Measurements from ENCODE around the gene RTP3. TPM values are rescaled to one million over a fixed set of nuclear protein-coding genes. Genes with fewer than 3 reads are reported as not detected.
"Not testable (repeated sequence)": the region's sequence is repeated elsewhere in the genome, so short reads cannot be mapped to it uniquely, and the experiment has no call there.

Gene RTP3
- total RNA-seq, 1 donor from 2014 or later, result not detected

DNA sequence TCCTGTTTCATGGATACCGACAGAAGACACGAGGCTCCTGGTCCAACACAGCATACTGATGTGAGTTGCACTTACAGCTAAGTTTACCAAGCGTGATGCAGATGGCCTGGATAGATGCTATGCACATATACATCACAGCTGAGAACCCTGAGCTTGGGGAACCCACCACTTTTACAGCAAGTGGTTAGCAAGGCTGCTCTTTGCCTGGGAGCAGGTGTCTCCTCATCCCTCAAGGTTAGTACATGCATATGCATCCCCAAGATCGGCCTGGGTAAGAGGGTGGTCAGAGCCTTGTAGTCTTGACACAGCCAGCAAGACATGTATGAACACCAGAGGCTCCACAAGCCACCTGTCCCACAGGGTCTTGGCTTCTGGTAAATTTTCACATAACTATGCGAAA, 40.0 kb downstream of the RTP3 start:
- peaks cover 4% of the 10 kb centered on the region for H3K4me1 Mint-ChIP-seq (ENCODE audit: low read depth)
- no peak overlapping the region for H3K4me3 Mint-ChIP-seq (ENCODE audit: low read depth)
- H3K27me3 Mint-ChIP-seq, result peaks cover under 1% of the 10 kb centered on the region
- TF ChIP-seq, protein P1, sequence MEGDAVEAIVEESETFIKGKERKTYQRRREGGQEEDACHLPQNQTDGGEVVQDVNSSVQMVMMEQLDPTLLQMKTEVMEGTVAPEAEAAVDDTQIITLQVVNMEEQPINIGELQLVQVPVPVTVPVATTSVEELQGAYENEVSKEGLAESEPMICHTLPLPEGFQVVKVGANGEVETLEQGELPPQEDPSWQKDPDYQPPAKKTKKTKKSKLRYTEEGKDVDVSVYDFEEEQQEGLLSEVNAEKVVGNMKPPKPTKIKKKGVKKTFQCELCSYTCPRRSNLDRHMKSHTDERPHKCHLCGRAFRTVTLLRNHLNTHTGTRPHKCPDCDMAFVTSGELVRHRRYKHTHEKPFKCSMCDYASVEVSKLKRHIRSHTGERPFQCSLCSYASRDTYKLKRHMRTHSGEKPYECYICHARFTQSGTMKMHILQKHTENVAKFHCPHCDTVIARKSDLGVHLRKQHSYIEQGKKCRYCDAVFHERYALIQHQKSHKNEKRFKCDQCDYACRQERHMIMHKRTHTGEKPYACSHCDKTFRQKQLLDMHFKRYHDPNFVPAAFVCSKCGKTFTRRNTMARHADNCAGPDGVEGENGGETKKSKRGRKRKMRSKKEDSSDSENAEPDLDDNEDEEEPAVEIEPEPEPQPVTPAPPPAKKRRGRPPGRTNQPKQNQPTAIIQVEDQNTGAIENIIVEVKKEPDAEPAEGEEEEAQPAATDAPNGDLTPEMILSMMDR (IDR thresholded peaks at IDR 0.05; ENCODE audit: unreplicated experiment), result no peak
- peaks cover 3% of the 10 kb centered on the region for H3K9me3 Mint-ChIP-seq (ENCODE audit: low read depth)
- H3K27ac Mint-ChIP-seq, result no peak overlapping the region
- H3K36me3 Mint-ChIP-seq (ENCODE audit: insufficient read depth), result no peaks in the 10 kb centered on the region
- DNase-seq (ENCODE audit: low spot score, unreplicated experiment), result no peak

DNA sequence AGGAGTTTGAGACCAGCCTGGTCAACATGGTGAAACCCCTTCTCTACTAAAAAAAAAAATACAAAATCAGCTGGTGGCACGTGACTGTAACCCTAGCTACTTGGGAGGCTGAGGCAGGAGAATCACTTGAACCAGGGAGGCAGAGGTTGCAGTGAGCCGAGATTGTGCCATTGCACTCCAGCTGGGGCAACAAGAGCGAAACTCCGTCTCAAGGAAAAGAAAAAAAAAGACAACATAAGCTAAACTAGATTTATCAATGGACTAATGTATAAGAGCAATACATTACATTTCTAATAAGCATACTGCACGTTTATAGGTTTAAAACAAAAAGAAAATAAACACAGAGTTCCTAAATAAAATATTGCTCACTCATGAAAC, 40.6 kb downstream of the RTP3 start:
- not testable (repeated sequence) for H3K9me3 Mint-ChIP-seq (ENCODE audit: low read depth); DNase-seq (ENCODE audit: low spot score, unreplicated experiment); H3K36me3 Mint-ChIP-seq (ENCODE audit: insufficient read depth); H3K4me1 Mint-ChIP-seq (ENCODE audit: low read depth); H3K27me3 Mint-ChIP-seq; H3K27ac Mint-ChIP-seq; H3K4me3 Mint-ChIP-seq (ENCODE audit: low read depth)

DNA sequence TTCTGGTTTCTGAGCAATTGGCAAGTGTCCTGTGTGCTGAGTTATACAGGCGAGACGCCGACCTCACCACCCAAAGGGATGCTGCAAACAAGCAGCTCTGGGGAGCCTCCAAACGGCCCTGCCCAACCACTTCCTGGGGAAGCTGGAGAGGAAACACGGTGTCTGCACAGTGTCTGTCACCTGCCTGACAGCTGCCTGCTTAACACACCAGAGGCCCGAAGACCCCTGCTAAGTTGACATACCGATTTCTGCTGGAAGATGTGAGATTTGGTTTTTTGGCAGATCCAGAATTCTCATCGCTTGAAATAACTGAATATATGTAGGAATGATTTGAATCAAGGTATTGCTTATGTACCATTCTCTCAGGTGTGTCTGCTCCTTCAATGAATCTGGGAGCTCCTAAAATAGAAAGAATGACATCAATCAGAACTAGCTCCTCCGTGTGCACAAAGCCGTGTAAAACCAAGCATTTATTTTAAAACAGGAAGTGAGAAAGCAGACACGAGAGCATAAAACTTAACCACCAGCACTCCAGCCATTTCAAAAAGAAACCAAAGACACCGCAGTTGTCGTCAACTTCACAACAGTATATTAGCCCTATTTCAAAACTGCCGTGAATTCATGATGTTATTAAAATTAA, 41.1 kb downstream of the RTP3 start:
- no peaks in the 10 kb centered on the region for H3K36me3 Mint-ChIP-seq (ENCODE audit: insufficient read depth)
- DNase-seq (ENCODE audit: low spot score, unreplicated experiment), result no peak
- TF ChIP-seq, protein P1 (IDR thresholded peaks at IDR 0.05; ENCODE audit: unreplicated experiment), result no peak
- peaks cover 5% of the 10 kb centered on the region for H3K4me1 Mint-ChIP-seq (ENCODE audit: low read depth)
- no peaks in the 10 kb centered on the region for H3K27me3 Mint-ChIP-seq
- no peak overlapping the region for H3K27ac Mint-ChIP-seq
- H3K4me3 Mint-ChIP-seq (ENCODE audit: low read depth), result no peak overlapping the region
- peaks cover 3% of the 10 kb centered on the region for H3K9me3 Mint-ChIP-seq (ENCODE audit: low read depth)

DNA sequence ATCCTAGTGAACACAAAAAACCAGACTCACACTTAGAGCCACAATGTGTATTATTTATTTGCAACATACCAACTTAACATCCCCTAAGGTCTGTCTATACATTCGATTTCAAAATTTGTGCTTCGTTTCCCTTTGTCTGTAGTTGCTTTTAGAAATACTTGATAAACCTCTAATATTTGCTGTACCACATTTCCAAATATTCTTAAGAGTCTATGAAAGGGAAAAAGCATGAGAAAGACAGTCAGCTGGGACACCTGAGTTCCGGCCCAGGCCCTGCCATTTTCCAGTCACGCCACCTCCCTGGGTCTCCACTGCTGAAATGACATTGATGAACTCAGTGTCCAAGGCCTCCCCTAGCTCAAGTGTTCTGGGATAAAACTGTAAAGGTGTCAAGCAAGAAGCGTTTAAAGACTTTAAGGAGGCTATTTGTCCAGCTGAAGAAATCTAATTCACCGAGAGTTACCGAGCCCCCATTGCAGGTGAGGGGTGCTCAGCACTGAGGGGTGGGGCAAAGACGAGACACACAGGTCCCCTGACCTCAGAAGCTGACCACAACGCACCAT, 41.7 kb downstream of the RTP3 start:
- TF ChIP-seq, protein P1 (IDR thresholded peaks at IDR 0.05; ENCODE audit: unreplicated experiment), result no peak
- no peaks in the 10 kb centered on the region for H3K36me3 Mint-ChIP-seq (ENCODE audit: insufficient read depth)
- no peak overlapping the region for H3K27ac Mint-ChIP-seq

DNA sequence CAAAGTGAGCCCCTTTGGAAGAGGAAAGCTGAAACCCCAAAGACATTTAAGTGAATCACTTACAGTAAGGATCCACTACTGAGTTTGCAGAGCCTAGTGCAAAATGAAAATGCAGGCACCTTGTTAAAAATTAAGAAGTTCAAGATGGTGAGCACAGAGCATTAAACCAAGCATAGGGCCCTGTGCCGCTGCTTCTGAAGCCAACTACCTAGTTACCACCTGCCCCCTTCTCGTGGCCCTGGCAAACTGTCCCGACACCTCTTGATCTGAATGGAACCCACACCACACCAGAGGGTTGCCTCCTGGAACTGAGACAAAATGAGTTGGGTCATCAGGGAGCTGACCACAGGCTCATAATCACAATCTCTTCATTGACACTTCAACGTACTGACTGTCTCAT, 42.8 kb downstream of the RTP3 start:
- H3K9me3 Mint-ChIP-seq (ENCODE audit: low read depth), result no peaks in the 10 kb centered on the region
- no peak overlapping the region for H3K27ac Mint-ChIP-seq
- H3K4me3 Mint-ChIP-seq (ENCODE audit: low read depth), result no peak overlapping the region
- peaks cover 5% of the 10 kb centered on the region for H3K4me1 Mint-ChIP-seq (ENCODE audit: low read depth)
- no peak for DNase-seq (ENCODE audit: low spot score, unreplicated experiment)
- TF ChIP-seq, protein P1 (IDR thresholded peaks at IDR 0.05; ENCODE audit: unreplicated experiment), result no peak
- H3K36me3 Mint-ChIP-seq (ENCODE audit: insufficient read depth), result no peaks in the 10 kb centered on the region
- H3K27me3 Mint-ChIP-seq, result no peaks in the 10 kb centered on the region

More for the DNA sequence above, 41.7 kb downstream of the RTP3 start:
- no peaks in the 10 kb centered on the region for H3K27me3 Mint-ChIP-seq
- peaks cover 5% of the 10 kb centered on the region for H3K4me1 Mint-ChIP-seq (ENCODE audit: low read depth)
- DNase-seq (ENCODE audit: low spot score, unreplicated experiment), result no peak
- no peak overlapping the region for H3K4me3 Mint-ChIP-seq (ENCODE audit: low read depth)
- H3K9me3 Mint-ChIP-seq (ENCODE audit: low read depth), result no peaks in the 10 kb centered on the region

DNA sequence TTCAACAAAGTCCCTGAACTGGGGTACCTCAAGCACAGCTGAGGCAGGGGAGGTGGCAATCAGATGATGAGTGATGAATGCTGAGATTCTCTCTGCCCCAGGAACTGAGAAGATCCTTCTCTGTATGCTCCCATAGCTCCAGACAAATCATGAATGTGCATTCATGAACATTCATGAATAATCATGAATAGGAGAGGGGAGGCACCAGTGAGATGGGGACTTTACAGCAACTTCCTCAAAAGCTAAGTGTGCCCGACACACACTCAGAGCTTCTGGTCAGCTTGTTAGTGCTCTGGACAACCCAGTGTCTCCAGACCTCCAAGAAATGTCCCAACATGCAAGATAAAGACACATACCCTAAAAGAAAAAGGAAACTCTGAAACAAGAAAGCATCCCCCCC, 44.1 kb downstream of the RTP3 start:
- Mint-ChIP-seq H3K4me1 (ENCODE audit: low read depth) (peaks cover 5% of the 10 kb centered on the region), H3K36me3 (ENCODE audit: insufficient read depth) (no peaks in the 10 kb centered on the region), H3K27ac (no peak overlapping the region), H3K9me3 (ENCODE audit: low read depth) (no peaks in the 10 kb centered on the region), H3K4me3 (ENCODE audit: low read depth) (no peak overlapping the region), H3K27me3 (no peaks in the 10 kb centered on the region)
- DNase-seq (ENCODE audit: low spot score, unreplicated experiment), result no peak
- TF ChIP-seq, protein P1 (IDR thresholded peaks at IDR 0.05; ENCODE audit: unreplicated experiment), result no peak

Measured in progenitor cell of endocrine pancreas (in vitro differentiated cells).